ENCODE measurements around the gene ATP6V1B1.
A peak's percentile ranks its signal among the peaks of the same experiment; 100 is the strongest.
"Not testable (repeated sequence)": the region's sequence is repeated elsewhere in the genome, so short reads cannot be mapped to it uniquely, and the experiment has no call there.

The ATP6V1B1 gene

DNA sequence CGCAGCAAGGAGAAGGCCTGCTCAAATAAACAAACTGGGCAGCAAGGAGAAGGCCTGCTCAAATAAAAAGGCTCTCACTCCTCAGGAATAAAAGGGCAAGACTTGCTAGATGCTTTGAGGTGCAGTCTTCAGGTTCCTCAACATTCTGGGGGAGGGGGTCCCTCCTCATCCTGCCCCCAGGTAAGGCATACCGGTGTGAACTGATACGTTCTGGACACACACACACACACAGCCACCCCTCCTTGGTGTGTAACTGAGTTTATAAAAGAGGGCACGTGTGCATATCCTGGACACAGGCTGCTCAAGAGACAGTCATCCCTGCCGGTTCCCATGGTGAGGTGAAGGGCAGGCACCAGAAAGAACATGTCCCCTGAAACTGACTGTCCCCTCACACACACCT, 54.5 kb downstream of the ATP6V1B1 start:
- no peak for DNase-seq (ENCODE audit: low spot score)

DNA sequence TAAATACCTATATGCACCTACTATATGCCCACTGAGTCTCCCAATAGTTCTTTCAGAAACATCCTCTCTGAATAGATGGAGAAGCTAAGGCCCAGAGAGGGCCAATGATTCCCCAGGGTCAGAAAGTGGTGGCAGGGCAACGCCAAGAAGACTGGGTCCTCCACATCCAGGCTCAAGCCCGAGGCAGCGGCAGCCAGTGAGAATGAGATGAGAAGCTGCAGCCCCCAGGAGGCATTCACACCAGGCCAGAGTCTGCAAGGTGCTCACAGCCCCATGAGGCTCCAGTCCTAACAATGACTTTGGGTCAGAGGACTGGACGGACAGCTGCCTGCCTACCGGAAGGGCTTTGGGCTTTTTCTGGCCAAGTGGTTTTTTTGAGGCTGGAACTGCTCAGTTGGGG, 55.4 kb downstream of the ATP6V1B1 start:
- DNase-seq (ENCODE audit: low spot score), result no peak

- DNase-seq (ENCODE audit: low spot score), result no peak
Measured at GRCh38 chr2:70991742-70992141, 56.0 kb downstream of the ATP6V1B1 start.

- DNase-seq (ENCODE audit: low spot score), result no peak
Measured at GRCh38 chr2:70992945-70993853, 57.5 kb downstream of the ATP6V1B1 start.

- DNase-seq (ENCODE audit: low spot score), result peak; percentile 22
Measured at GRCh38 chr2:70994009-70994698, 58.5 kb downstream of the ATP6V1B1 start.

- DNase-seq (ENCODE audit: low spot score), result peak; percentile 95
Measured at GRCh38 chr2:70994699-70995425, 59.2 kb downstream of the ATP6V1B1 start, which contains the start of gene TEX261. TSS of gene TEX261 (minus strand) at chr2:70994873. CDS start at chr2:70994757, 116 bp downstream.

DNA sequence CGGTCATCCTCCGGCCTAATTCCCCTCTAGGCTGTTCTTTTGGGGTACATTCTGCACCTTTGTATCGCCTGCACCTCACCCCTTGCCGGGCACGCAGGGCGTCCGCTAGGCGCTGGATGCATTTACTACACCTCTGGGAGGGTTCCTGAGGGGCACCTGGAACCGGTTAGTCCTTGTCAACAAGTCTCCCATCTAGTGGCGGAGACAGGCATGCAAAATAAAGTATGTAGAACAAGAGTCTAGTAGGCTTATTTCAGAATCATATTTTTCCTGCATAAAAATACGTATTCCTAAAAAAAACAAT, 59.7 kb downstream of the ATP6V1B1 start:
- peak; percentile 80 for DNase-seq (ENCODE audit: low spot score)

- DNase-seq (ENCODE audit: low spot score), result not testable (repeated sequence)
Measured at GRCh38 chr2:70998885-70999284, 63.2 kb downstream of the ATP6V1B1 start.

DNA sequence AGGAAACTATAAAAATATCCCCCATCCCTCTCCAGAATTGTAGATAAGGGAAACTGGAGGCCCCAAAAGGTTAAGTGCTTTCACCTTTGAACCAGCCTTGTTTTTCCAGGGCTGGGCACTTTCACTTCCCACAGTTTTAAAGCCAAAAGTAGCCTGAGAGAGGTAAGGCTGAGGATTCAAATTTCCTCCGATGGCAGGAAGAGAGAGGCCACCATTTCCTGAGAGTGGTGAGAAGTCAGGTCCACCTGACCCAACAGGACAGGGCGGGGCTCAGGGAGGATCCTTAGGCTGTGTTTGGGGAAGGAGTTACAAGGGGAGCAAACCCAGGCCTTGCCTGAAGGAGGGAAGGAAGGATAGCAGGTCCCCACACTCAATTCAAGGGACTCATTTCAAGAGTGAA, 63.7 kb downstream of the ATP6V1B1 start:
- no peak for DNase-seq (ENCODE audit: low spot score)

GRCh38 chr2:70999931-71000330, 64.2 kb downstream of the ATP6V1B1 start:
- DNase-seq (ENCODE audit: low spot score), result not testable (repeated sequence)

DNA sequence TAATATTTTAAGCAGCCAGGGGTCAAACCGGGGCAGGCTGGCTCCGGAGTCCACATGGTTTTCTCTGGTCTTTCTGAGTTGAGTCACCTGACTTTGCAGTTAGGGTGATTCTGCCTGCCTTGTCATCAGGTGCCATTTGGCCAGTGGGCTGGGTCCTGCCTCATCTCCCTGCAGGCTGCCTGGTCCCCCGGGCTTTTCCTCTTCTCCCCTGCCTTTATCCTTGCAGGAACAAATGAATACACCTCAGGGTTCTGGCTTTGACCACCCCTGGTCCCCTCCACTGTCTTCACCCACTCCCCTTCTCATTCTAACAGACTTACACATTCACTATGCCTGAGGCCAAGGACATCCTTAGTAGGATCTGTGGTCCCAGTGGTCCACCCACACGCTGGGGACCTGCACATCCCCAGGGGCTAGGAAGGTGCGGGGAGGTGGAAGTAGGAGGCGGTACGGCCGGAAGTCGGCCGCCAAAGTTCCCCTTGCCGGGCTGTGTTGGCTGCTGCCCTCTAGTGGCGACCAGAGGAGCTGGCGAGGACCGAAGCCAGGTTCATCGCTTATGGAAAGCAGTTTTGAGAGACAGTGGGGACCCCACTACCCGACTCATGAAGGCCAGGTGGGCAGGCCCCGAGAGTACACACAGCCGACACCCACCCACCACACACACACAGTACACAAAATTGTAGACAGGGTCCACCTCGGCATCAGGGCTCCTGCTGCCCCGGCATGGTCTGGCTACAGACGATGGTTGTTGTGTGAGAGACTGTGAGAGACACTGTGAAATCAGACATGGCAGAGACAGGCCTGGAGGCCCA, 65.3 kb downstream of the ATP6V1B1 start:
- DNase-seq (ENCODE audit: low spot score), result peak; percentile 66

GRCh38 chr2:71001592-71001927, 65.9 kb downstream of the ATP6V1B1 start:
- no peak for DNase-seq (ENCODE audit: low spot score)

- peak; percentile 78 for DNase-seq (ENCODE audit: low spot score)
Measured at GRCh38 chr2:71001981-71002570, 66.4 kb downstream of the ATP6V1B1 start.

GRCh38 chr2:71003396-71003795, 67.7 kb downstream of the ATP6V1B1 start:
- DNase-seq (ENCODE audit: low spot score), result no peak

DNA sequence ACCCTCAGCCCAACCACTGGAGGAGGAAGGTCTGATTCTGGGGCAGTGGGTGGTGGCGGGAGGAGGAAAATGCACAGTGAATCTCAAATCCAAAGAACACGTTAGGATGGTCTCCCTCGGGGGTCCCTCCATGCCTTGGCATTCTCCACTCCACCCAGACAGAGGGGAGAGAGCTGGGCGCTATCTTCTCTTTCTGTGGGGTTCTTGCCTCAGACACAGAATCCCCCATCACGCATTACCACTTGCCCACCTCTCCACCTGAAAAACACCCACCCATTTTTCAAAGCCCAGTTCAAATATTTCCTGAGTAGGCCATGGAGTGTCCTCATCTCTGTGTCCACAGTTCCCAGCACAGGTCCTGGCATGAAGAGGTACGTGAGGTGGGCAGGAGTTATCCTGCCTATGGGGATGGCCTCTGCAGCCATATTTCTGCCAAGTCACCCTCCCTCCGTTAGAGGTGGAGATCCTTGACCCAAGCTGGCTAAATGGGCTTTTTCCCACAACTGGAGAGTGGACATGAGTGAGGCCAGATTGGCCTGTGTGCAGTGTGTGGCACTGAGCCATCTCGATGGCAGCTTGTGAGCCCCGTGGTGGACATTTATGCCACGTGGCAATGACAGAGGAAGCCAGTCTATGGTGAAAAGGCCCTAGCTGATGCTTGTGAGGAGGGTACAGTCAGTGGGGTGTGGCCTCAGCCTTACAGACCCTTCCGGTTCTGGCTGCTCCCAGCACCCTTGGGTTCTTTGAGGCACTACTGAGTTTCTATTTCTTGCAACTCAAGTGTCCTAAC, 68.5 kb downstream of the ATP6V1B1 start:
- no peak for DNase-seq (ENCODE audit: low spot score)

- no peak for DNase-seq (ENCODE audit: low spot score)
Measured at GRCh38 chr2:71004857-71005256, 69.2 kb downstream of the ATP6V1B1 start.

GRCh38 chr2:71005271-71006202, 69.8 kb downstream of the ATP6V1B1 start:
- no peak for DNase-seq (ENCODE audit: low spot score)

- no peak for DNase-seq (ENCODE audit: low spot score)
Measured at GRCh38 chr2:71006323-71006722, 70.6 kb downstream of the ATP6V1B1 start.

DNA sequence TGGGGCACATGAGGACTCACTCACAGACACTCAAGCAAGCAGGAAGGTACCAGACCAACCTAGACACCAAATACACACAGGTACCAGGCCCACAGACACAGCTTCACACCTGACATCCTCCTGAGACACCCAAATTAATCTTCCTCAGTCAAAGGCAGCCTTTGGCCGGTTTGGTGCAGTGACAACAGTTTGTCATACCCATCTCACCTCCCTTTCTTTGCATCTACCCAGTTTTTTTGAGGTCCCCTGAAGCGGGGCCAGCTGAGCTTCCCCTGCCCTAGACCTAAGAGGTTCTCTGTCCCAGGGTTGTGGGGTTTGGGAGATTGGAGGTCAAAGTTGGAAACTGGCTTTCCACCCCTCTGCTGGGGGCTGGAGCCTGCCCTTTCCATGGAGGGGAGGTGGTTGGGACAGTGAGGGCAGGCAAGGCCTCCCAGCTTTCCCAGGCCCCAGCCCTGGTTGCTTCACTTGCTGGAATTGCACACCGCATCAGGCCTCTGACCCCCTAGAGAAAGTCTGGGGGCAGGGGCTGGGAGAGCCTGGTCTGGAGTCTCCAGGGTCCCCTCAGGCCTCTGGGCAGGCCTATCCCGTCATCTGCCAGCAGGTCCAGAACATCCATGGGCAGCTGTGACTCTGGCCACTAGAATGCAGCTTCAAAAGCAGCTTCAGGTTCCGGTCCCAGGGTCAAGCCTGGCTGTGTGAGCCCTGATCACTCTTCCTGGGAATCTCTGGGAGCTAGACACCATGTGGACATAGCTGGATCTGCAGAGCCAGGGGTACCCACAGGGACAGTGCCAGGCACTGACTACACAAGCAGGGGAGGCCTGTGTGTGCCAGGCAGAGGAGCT, 71.5 kb downstream of the ATP6V1B1 start:
- no peak for DNase-seq (ENCODE audit: low spot score)
